HuH-7.5 (cell line): Measurements from ENCODE around the gene PTHLH.

ENCODE experiments used
- DNase-seq: peaks from one replicate; pipeline ENCODE4 v3.0.0; 2011; ENCODE audit warnings: low spot score

PTHLH gene

GRCh38 chr12:27972721-27973120, at the start of gene PTHLH:
PTHLH (minus strand) TSS chr12:27972733; CDS start chr12:27969494, 3,239 bp downstream.
- no peak for DNase-seq

- DNase-seq, result no peak
Measured at GRCh38 chr12:28021704-28022103, 49.2 kb upstream of the PTHLH start.

GRCh38 chr12:28017873-28018255, 45.3 kb upstream of the PTHLH start:
- DNase-seq, result no peak

GRCh38 chr12:28017126-28017872, 44.8 kb upstream of the PTHLH start:
- no peak for DNase-seq

GRCh38 chr12:28015165-28015564, 42.6 kb upstream of the PTHLH start:
- no peak for DNase-seq

- DNase-seq, result no peak
Measured at GRCh38 chr12:28014196-28014595, 41.7 kb upstream of the PTHLH start.

- DNase-seq, result no peak
Measured at GRCh38 chr12:28012333-28012918, 39.9 kb upstream of the PTHLH start.

- no peak for DNase-seq
Measured at GRCh38 chr12:28010036-28010435, 37.5 kb upstream of the PTHLH start.

- DNase-seq, result no peak
Measured at GRCh38 chr12:27999970-28000369, 27.4 kb upstream of the PTHLH start.

GRCh38 chr12:27999521-27999920, 27.0 kb upstream of the PTHLH start:
- no peak for DNase-seq

GRCh38 chr12:27998658-27999057, 26.1 kb upstream of the PTHLH start:
- DNase-seq, result no peak

GRCh38 chr12:27998170-27998569, 25.6 kb upstream of the PTHLH start:
- no peak for DNase-seq

GRCh38 chr12:27996761-27997160, 24.2 kb upstream of the PTHLH start:
- DNase-seq, result no peak

GRCh38 chr12:27995406-27995805, 22.9 kb upstream of the PTHLH start:
- DNase-seq, result no peak

- no peak for DNase-seq
Measured at GRCh38 chr12:27988594-27989233, 16.2 kb upstream of the PTHLH start.

- DNase-seq, result no peak
Measured at GRCh38 chr12:27987331-27987730, 14.8 kb upstream of the PTHLH start.

GRCh38 chr12:27984275-27984674, 11.7 kb upstream of the PTHLH start:
- no peak for DNase-seq

GRCh38 chr12:27982951-27983350, 10.4 kb upstream of the PTHLH start:
- DNase-seq, result no peak

- no peak for DNase-seq
Measured at GRCh38 chr12:27982385-27982784, 9.9 kb upstream of the PTHLH start.

- no peak for DNase-seq
Measured at GRCh38 chr12:27981874-27982273, 9.3 kb upstream of the PTHLH start.

GRCh38 chr12:27979145-27979544, 6.6 kb upstream of the PTHLH start:
- no peak for DNase-seq

- DNase-seq, result peak; percentile 52
Measured at GRCh38 chr12:27975222-27976136, 2.9 kb upstream of the PTHLH start.
